Liver (tissue), 9 donors: ENCODE measurements around the gene ERP44. TPM values are rescaled to one million over a fixed set of nuclear protein-coding genes. Genes with fewer than 3 reads are reported as not detected.

Source experiments
- DNase-seq: peaks from one replicate; pipeline ENCODE4 v3.0.0-alpha.2; 2017; ENCODE audit warnings: low spot score
- H3K27ac ChIP-seq, 2 donors: one replicate each; pipeline ENCODE4 v1.7.0; 2013; ENCODE audit warnings: inconsistent platforms in 2 of 2, low read length in 2 of 2, control low read depth in 1 of 2, low read depth in 1 of 2, mild to moderate bottlenecking in 1 of 2
- H3K27me3 ChIP-seq, 4 donors: one replicate each; pipeline versions ENCODE4 v1.6.1 to v1.7.0; 2013; ENCODE audit warnings: low read length in 3 of 4, inconsistent platforms in 1 of 4, mild to moderate bottlenecking in 1 of 4, moderate library complexity in 1 of 4; ENCODE audit not compliant: control insufficient read depth in 4 of 4, insufficient read depth in 4 of 4
- H3K36me3 ChIP-seq, 4 donors: one replicate each; pipeline versions ENCODE4 v1.6.1 to v1.7.0; 2013; ENCODE audit warnings: low read length in 3 of 4, mild to moderate bottlenecking in 3 of 4, low read depth in 1 of 4, moderate library complexity in 1 of 4; ENCODE audit not compliant: control insufficient read depth in 4 of 4, insufficient read depth in 3 of 4
- H3K4me1 ChIP-seq, 4 donors: one replicate each; pipeline versions ENCODE4 v1.6.1 to v1.7.0; 2013; ENCODE audit warnings: low read length in 3 of 4, mild to moderate bottlenecking in 3 of 4, moderate library complexity in 1 of 4; ENCODE audit not compliant: control insufficient read depth in 4 of 4, insufficient read depth in 4 of 4
- H3K4me3 ChIP-seq, 3 donors: one replicate each; pipeline versions ENCODE4 v1.6.1 to v1.7.0; 2013; ENCODE audit warnings: low read length in 3 of 3, control low read depth in 1 of 3, low read depth in 1 of 3, mild to moderate bottlenecking in 1 of 3
- H3K9ac ChIP-seq, 2 donors: one replicate each; pipeline ENCODE4 v1.7.0; 2013; ENCODE audit warnings: low read length in 2 of 2, mild to moderate bottlenecking in 2 of 2, moderate library complexity in 2 of 2, control low read depth in 1 of 2, low read depth in 1 of 2
- H3K9me3 ChIP-seq, 4 donors: one replicate each; pipeline versions ENCODE4 v1.6.1 to v1.7.0; 2013; ENCODE audit warnings: low read length in 3 of 4; ENCODE audit not compliant: control insufficient read depth in 4 of 4
- ATF3 ChIP-seq: IDR thresholded peaks from 2 replicates; pipeline ENCODE4 v1.6.1; 2016; ENCODE audit warnings: antibody characterized with exemption
- CTCF ChIP-seq: fragments of 150-350 bp; IDR thresholded peaks from 2 replicates; pipeline ENCODE4 v1.5.1; 2017; ENCODE audit warnings: improper control_type of control experiment, low read depth, low read length; ENCODE audit not compliant: missing input control
- EGR1 ChIP-seq, 2 donors: IDR thresholded peaks; 2 replicates each; pipeline ENCODE4 v1.6.1; 2016 to 2018; ENCODE audit warnings: antibody characterized with exemption in 2 of 2, low read depth in 2 of 2
- FOXA1 ChIP-seq: IDR thresholded peaks from 2 replicates; pipeline ENCODE4 v1.6.1; 2016; ENCODE audit warnings: antibody characterized with exemption
- FOXA2 ChIP-seq: IDR thresholded peaks from 2 replicates; pipeline ENCODE4 v1.6.1; 2016; ENCODE audit warnings: antibody characterized with exemption
- GABPA ChIP-seq, 2 donors: IDR thresholded peaks in 1 of 2; conservative IDR thresholded peaks in 1 of 2; 2 replicates each; pipeline ENCODE4 v1.6.1; 2016; ENCODE audit warnings: antibody characterized with exemption in 2 of 2, mild to moderate bottlenecking in 1 of 2, moderate library complexity in 1 of 2
- HNF4A ChIP-seq, 2 donors: conservative IDR thresholded peaks; 2 replicates each; pipeline ENCODE4 v1.6.1; 2016; ENCODE audit warnings: antibody characterized with exemption in 2 of 2, mild to moderate bottlenecking in 2 of 2
- HNF4G ChIP-seq: IDR thresholded peaks from 2 replicates; pipeline ENCODE4 v1.6.1; 2016; ENCODE audit warnings: antibody characterized with exemption
- JUND ChIP-seq, 2 donors: IDR thresholded peaks; 2 replicates each; pipeline ENCODE4 v1.6.1; 2016; ENCODE audit warnings: antibody characterized with exemption in 2 of 2
- MAX ChIP-seq: IDR thresholded peaks from 2 replicates; pipeline ENCODE4 v1.6.1; 2016; ENCODE audit warnings: antibody characterized with exemption
- NR2F2 ChIP-seq: IDR thresholded peaks from 2 replicates; pipeline ENCODE4 v1.6.1; 2016; ENCODE audit warnings: antibody characterized with exemption
- RAD21 ChIP-seq, 2 donors: IDR thresholded peaks; 2 replicates each; pipeline ENCODE4 v1.6.1; 2016; ENCODE audit warnings: antibody characterized with exemption in 2 of 2, mild to moderate bottlenecking in 2 of 2
- REST ChIP-seq: IDR thresholded peaks from 2 replicates; pipeline ENCODE4 v1.6.1; 2016; ENCODE audit warnings: antibody characterized with exemption, mild to moderate bottlenecking
- RXRA ChIP-seq, 2 donors: IDR thresholded peaks; 2 replicates each; pipeline ENCODE4 v1.6.1; 2017 to 2018; ENCODE audit warnings: antibody characterized with exemption in 2 of 2, mild to moderate bottlenecking in 1 of 2
- SP1 ChIP-seq: IDR thresholded peaks from 2 replicates; pipeline ENCODE4 v1.6.1; 2018; ENCODE audit warnings: antibody characterized with exemption, mild to moderate bottlenecking
- TAF1 ChIP-seq: conservative IDR thresholded peaks from 2 replicates; pipeline ENCODE4 v1.6.1; 2016; ENCODE audit warnings: antibody characterized with exemption, mild to moderate bottlenecking
- YY1 ChIP-seq: IDR thresholded peaks from 2 replicates; pipeline ENCODE4 v1.6.1; 2016; ENCODE audit warnings: antibody characterized with exemption, mild to moderate bottlenecking
- ZBTB33 ChIP-seq: IDR thresholded peaks from 2 replicates; pipeline ENCODE4 v1.6.1; 2016; ENCODE audit warnings: antibody characterized with exemption
- WGBS: extraction: QIAGEN DNeasy Blood & Tissue Kit; methylation state at CpG from one replicate; pipeline ENCODE4 v1.1.7; 2013; 5-methylcytosine and 5-hydroxymethylcytosine counted together
- polyA plus RNA-seq, 2 donors: library from polyadenylated mRNA; stranded (reverse) in 1 of 2; unstranded in 1 of 2; fragments of 200-250 nt in 1 of 2; fragments of >200 nt in 1 of 2; fragmentation: Nextera tagmentation in 1 of 2; extraction: Ambion mirVana in 1 of 2; gene quantifications; one replicate each; pipeline versions ENCODE4 v1.2.1 to v1.2.3, GENCODE V29; 2013 to 2015
- total RNA-seq, 2 donors: library from RNA; depleted of rRNA; stranded (reverse); fragments of >200 nt; gene quantifications; one replicate each; pipeline ENCODE4 v1.2.3, GENCODE V29; 2014
- donor health status: healthy.
- donor health status: healthy.
- donor health status: healthy.
- donor health status: healthy.
- donor health status: healthy.

Gene ERP44
- total and polyA plus RNA-seq, 4 donors: 13.0 to 26.8 (median 19.3) TPM

- Histone ChIP-seq H3K27ac (no peak overlapping the region), H3K4me3 (no peak overlapping the region), H3K4me1 (no peaks in the 10 kb centered on the region), H3K9ac (no peak overlapping the region), H3K27me3 (no peaks in the 10 kb centered on the region), H3K9me3 (no peaks in the 10 kb centered on the region), H3K36me3 (peaks cover 0 to 7% (median 2%) of the 10 kb centered on the region in 4 donors)
- no peak for DNase-seq
- TF ChIP-seq TAF1 (no peak), HNF4A (conservative IDR thresholded peaks at IDR 0.05) (no peak), RXRA (IDR thresholded peaks at IDR 0.05) (no peak), FOXA1 (no peak), RAD21 (IDR thresholded peaks at IDR 0.05) (no peak), ATF3 (no peak), REST (no peak), JUND (IDR thresholded peaks at IDR 0.05) (no peak), HNF4G (no peak), NR2F2 (no peak), ZBTB33 (no peak), SP1 (no peak), MAX (no peak), CTCF (no peak), GABPA (IDR thresholded peaks at IDR 0.05 in 1 of 2, conservative IDR thresholded peaks at IDR 0.05 in 1 of 2) (no peak), FOXA2 (no peak), EGR1 (IDR thresholded peaks at IDR 0.05; ENCODE audit: low read depth in 2 of 2) (no peak), YY1 (no peak)
- WGBS: 94% methylated on average over 3 of the region's 3 CpGs
Observed at GRCh38 chr9:99977033-99977792, 121.6 kb downstream of the ERP44 start.
